PC-9 (cell line): ENCODE results near the gene RNASEH2A. TPM values are rescaled to one million over a fixed set of nuclear protein-coding genes. Genes with fewer than 3 reads are reported as not detected.
A peak's percentile ranks its signal among the peaks of the same experiment; 100 is the strongest.

ENCODE experiments used
- BruUV-seq: library from RNA; stranded (reverse); fragments of 400-500 nt; replicated peaks from 2 replicates; lab custom pipeline; 2021; lab: Mats Ljungman, UMichigan
- CTCF ChIA-PET: fragments of 300-600 bp; sonication (Branson Sonifier 250); formaldehyde crosslinking; loops from one replicate; lab custom pipeline; 2022; ENCODE audit warnings: antibody characterized with exemption; lab: Charles Lee
- POLR2A ChIA-PET: fragments of 300-600 bp; sonication (Branson Sonifier 250); formaldehyde crosslinking; loops from one replicate; lab custom pipeline; 2022; ENCODE audit warnings: antibody characterized with exemption; ENCODE audit not compliant: unreplicated experiment; lab: Charles Lee
- DNase-seq, 2 experiments: peaks; one replicate each; pipeline versions ENCODE4 v3.0.0 to v3.0.0-alpha.2; 2015 to 2022; ENCODE audit warnings: mixed read lengths in 1 of 2
- H2AFZ ChIP-seq: fragments of 200-600 bp; sonication (generic); 2 replicates; pipeline ENCODE4 v1.8.1; 2017; ENCODE audit warnings: antibody characterized with exemption
- H3F3A ChIP-seq: fragments of 200-600 bp; sonication (generic); 2 replicates; pipeline ENCODE4 v1.8.1; 2017; ENCODE audit warnings: antibody characterized with exemption, mild to moderate bottlenecking, low read depth; ENCODE audit not compliant: insufficient read depth
- H3K27ac ChIP-seq: fragments of 200-600 bp; sonication (generic); 2 replicates; pipeline ENCODE4 v1.6.1; 2016; ENCODE audit warnings: mixed run types
- H3K27me3 ChIP-seq: fragments of 200-600 bp; sonication (generic); 2 replicates; pipeline ENCODE4 v1.6.1; 2016; ENCODE audit warnings: low read depth, mixed run types; ENCODE audit not compliant: insufficient read depth
- H3K36me3 ChIP-seq: fragments of 200-600 bp; sonication (generic); 2 replicates; pipeline ENCODE4 v1.6.1; 2016; ENCODE audit warnings: low read depth, mixed run types
- H3K4me1 ChIP-seq: fragments of 200-600 bp; sonication (generic); replicated peaks from 2 replicates; pipeline ENCODE4 v1.6.1; 2016; ENCODE audit warnings: mixed run types; ENCODE audit not compliant: insufficient read depth
- H3K4me2 ChIP-seq: fragments of 200-600 bp; sonication (generic); 2 replicates; pipeline ENCODE4 v1.6.1; 2017; ENCODE audit warnings: mixed run types
- H3K4me3 ChIP-seq: fragments of 200-600 bp; sonication (generic); 2 replicates; pipeline ENCODE4 v1.6.1; 2016; ENCODE audit warnings: mixed run types
- H3K79me2 ChIP-seq: fragments of 200-600 bp; sonication (generic); 2 replicates; pipeline ENCODE4 v1.6.1; 2017; ENCODE audit warnings: low read depth, mixed run types
- H3K9me2 ChIP-seq: fragments of 200-600 bp; sonication (generic); 2 replicates; pipeline ENCODE4 v1.8.1; 2017; ENCODE audit warnings: mild to moderate bottlenecking; ENCODE audit not compliant: insufficient read depth
- H3K9me3 ChIP-seq: fragments of 200-600 bp; sonication (generic); 2 replicates; pipeline ENCODE4 v1.8.1; 2016; ENCODE audit warnings: low read depth; ENCODE audit not compliant: insufficient read depth
- H4K20me1 ChIP-seq: fragments of 200-600 bp; sonication (generic); 2 replicates; pipeline ENCODE4 v1.8.1; 2017; ENCODE audit not compliant: insufficient read depth
- CTCF ChIP-seq: fragments of 200-600 bp; sonication (generic); conservative IDR thresholded peaks from 2 replicates; pipeline ENCODE4 v1.6.1; 2017; ENCODE audit warnings: mixed run types, antibody characterized with exemption, mild to moderate bottlenecking, moderate library complexity
- EZH2 ChIP-seq: fragments of 200-600 bp; sonication (generic); IDR thresholded peaks from 2 replicates; pipeline ENCODE4 v1.8.0; 2017; ENCODE audit warnings: antibody characterized with exemption, low read depth
- intact Hi-C: fragments of 100-400 bp; cut with micrococcal nuclease; formaldehyde crosslinking; loops from one replicate; pipeline ENCODE4 v1.10.0; 2022; ENCODE audit not compliant: unreplicated experiment
- total RNA-seq: library from RNA; stranded (reverse); gene quantifications from 2 replicates; pipeline ENCODE4 v1.2.3, GENCODE V29; 2021

The RNASEH2A gene
- total RNA-seq, 1 experiment from 2014 or later: 38.6 TPM

GRCh38 chr19:12847159-12848139, 41.1 kb downstream of the RNASEH2A start:
- Histone ChIP-seq H2AFZ (peak overlapping the region; percentile 84), H3K4me3 (peak overlapping the region; percentile 49; the same call in 1 of the 2 replicates), H3K79me2 (no peaks in the 10 kb centered on the region), H3K4me1 (0 out of 2 replicates have a peak, but pooled peaks cover 3% of the 10 kb centered on the region), H4K20me1 (no peaks in the 10 kb centered on the region), H3K9me3 (no peaks in the 10 kb centered on the region), H3K36me3 (no peaks in the 10 kb centered on the region), H3F3A (peaks cover 12% of the 10 kb centered on the region; the same call in 1 of the 2 replicates), H3K27me3 (no peaks in the 10 kb centered on the region), H3K27ac (no peak overlapping the region), H3K9me2 (no peaks in the 10 kb centered on the region), H3K4me2 (peak overlapping the region; percentile 84)
- intact Hi-C loops: loop anchor here (1.0 to 2.0 kb wide), 2 partner anchors 51 to 81 kb away; no protein-coding TSS in a partner anchor
- no peak for TF ChIP-seq EZH2
- peak; percentile 99 for TF ChIP-seq CTCF
- peak; percentile 76 to 92 for DNase-seq
- POLR2A ChIA-PET: interaction anchor here (0.5 to 0.7 kb wide), 2 partner anchors 52 to 447 kb away, joined by 3 to 10 read pairs; partner anchors contain the start of gene ZNF799
- no TSS peak for BruUV-seq
- CTCF ChIA-PET: interaction anchor here (0.5 to 1.5 kb wide), 12 partner anchors 19 to 169 kb away, joined by 3 to 14 read pairs (median 4); partner anchors contain the start of genes DNASE2 and GCDH

GRCh38 chr19:12856653-12857052, 50.3 kb downstream of the RNASEH2A start:
- ChIA-PET CTCF (interaction anchor here (0.7 kb wide), 1 partner anchor 212 kb away, joined by 5 read pairs; no protein-coding TSS in a partner anchor), POLR2A (no interaction called here)
- Histone ChIP-seq H3K4me1 (no peaks in the 10 kb centered on the region), H3K27ac (no peak overlapping the region), H4K20me1 (no peaks in the 10 kb centered on the region), H3K36me3 (no peaks in the 10 kb centered on the region), H2AFZ (no peak overlapping the region), H3F3A (peaks cover 6% of the 10 kb centered on the region; the same call in 1 of the 2 replicates), H3K9me3 (no peaks in the 10 kb centered on the region), H3K79me2 (no peaks in the 10 kb centered on the region), H3K4me3 (no peak overlapping the region), H3K27me3 (no peaks in the 10 kb centered on the region), H3K4me2 (no peak overlapping the region), H3K9me2 (no peaks in the 10 kb centered on the region)
- no TSS peak for BruUV-seq
- DNase-seq: no peak
- TF ChIP-seq EZH2 (no peak), CTCF (no peak)
- intact Hi-C loops: no loop called here

GRCh38 chr19:12858041-12858928, 51.9 kb downstream of the RNASEH2A start:
- peaks cover 9% of the 10 kb centered on the region; the same call in 1 of the 2 replicates for H3F3A ChIP-seq
- no peak overlapping the region for H3K27ac ChIP-seq
- CTCF ChIA-PET: no interaction called here
- H3K79me2 ChIP-seq: no peaks in the 10 kb centered on the region
- H2AFZ ChIP-seq: no peak overlapping the region
- POLR2A ChIA-PET: no interaction called here
- no peak overlapping the region for H3K4me3 ChIP-seq
- H3K27me3 ChIP-seq: no peaks in the 10 kb centered on the region
- no peak overlapping the region for H3K4me2 ChIP-seq
- H3K9me2 ChIP-seq: no peaks in the 10 kb centered on the region
- BruUV-seq: no TSS peak
- H4K20me1 ChIP-seq: no peaks in the 10 kb centered on the region
- no peaks in the 10 kb centered on the region for H3K9me3 ChIP-seq
- TF ChIP-seq EZH2 (no peak), CTCF (no peak)
- intact Hi-C loops: no loop called here
- H3K36me3 ChIP-seq: no peaks in the 10 kb centered on the region
- no peak for DNase-seq
- no peaks in the 10 kb centered on the region for H3K4me1 ChIP-seq
